RWPE1 (cell line): ENCODE data around the gene LAMB4.

ENCODE experiments used
- CTCF ChIA-PET: fragments of 350-600 bp; sonication (Branson Sonifier 250); formaldehyde crosslinking; extraction: SDS; loops from one replicate; lab custom pipeline; 2021; lab: Yijun Ruan, JAX
- POLR2A ChIA-PET: fragments of 400-600 bp; formaldehyde crosslinking; extraction: SDS; loops from one replicate; lab custom pipeline; 2020; ENCODE audit warnings: antibody characterized with exemption; ENCODE audit not compliant: low non-redundant PET; lab: Yijun Ruan, JAX
- DNase-seq: peaks from one replicate; pipeline ENCODE4 v3.0.0; 2012; ENCODE audit warnings: low spot score
- H3K27ac ChIP-seq: fragments of 450-650 bp; 2 replicates; pipeline ENCODE4 v1.5.1; 2017
- TF ChIP-seq, protein P1 (sequence below): fragments of 450-650 bp; conservative IDR thresholded peaks from 2 replicates; pipeline ENCODE4 v1.5.1; 2017; ENCODE audit warnings: low read depth, mild to moderate bottlenecking

Gene LAMB4

DNA sequence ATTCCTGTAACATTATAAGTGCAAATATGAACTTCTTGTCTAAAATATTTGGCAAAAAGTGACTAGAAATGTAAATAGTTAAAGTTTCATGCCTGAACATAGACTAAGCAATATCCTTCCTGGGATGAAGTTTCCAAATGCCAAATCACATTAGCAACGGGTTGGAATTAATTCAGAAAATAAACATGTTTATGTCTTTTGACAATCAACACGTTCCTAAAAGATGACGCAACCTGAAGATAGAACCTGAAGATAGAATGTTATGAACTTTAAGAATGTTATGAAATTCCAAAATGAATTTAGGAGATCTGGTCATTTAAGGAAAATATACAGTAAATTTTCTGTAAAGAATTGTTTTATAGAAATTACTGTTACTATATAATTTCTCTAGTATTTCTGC is 9.2 kb downstream of the LAMB4 start:
- ChIA-PET POLR2A (no interaction called here), CTCF (interaction anchor here (1.4 kb wide), 1 partner anchor 25 kb away, joined by 3 read pairs; no protein-coding TSS in a partner anchor)
- DNase-seq, result no peak
- TF ChIP-seq, protein P1, sequence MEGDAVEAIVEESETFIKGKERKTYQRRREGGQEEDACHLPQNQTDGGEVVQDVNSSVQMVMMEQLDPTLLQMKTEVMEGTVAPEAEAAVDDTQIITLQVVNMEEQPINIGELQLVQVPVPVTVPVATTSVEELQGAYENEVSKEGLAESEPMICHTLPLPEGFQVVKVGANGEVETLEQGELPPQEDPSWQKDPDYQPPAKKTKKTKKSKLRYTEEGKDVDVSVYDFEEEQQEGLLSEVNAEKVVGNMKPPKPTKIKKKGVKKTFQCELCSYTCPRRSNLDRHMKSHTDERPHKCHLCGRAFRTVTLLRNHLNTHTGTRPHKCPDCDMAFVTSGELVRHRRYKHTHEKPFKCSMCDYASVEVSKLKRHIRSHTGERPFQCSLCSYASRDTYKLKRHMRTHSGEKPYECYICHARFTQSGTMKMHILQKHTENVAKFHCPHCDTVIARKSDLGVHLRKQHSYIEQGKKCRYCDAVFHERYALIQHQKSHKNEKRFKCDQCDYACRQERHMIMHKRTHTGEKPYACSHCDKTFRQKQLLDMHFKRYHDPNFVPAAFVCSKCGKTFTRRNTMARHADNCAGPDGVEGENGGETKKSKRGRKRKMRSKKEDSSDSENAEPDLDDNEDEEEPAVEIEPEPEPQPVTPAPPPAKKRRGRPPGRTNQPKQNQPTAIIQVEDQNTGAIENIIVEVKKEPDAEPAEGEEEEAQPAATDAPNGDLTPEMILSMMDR, result no peak
- no peak overlapping the region for H3K27ac ChIP-seq

DNA sequence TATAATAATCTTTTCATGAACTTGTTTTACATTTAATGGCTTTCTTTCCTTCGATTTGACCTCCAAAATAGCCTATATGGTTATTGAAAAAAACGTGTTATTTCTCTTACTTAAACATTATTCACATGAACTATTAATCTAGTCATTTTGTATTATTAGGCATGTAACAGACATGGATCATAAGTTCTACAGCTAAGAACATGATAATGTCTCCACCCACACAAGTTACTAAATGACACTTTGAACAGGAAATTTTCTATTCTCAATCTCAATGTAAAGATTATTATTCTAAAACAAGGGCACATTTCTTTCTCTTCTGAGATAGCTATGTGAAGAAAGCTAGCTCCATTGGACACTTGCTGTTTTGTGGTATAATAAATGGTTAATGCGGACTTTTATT is 10.0 kb downstream of the LAMB4 start:
- ChIA-PET CTCF (interaction anchor here (1.4 kb wide), 1 partner anchor 26 kb away, joined by 3 read pairs; no protein-coding TSS in a partner anchor), POLR2A (no interaction called here)

DNA sequence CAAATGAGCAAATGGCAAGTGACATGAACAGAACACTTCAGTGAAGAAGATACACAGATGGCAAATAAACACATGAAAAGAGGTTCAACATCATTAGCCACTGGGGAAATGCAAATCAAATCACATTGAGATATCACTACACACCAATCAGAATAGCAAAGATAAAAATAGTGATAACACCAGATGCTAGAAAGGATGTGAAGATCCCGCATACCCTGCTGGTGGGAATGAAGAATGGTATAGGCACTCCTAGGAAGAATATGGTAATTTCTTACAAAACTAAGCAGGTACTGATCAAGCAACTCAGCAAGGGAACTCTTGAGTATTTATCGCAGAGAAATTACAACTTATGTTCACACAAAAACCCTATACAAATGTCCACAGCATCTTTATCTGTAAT is 11.2 kb downstream of the LAMB4 start:
- no peak overlapping the region for H3K27ac ChIP-seq
- POLR2A ChIA-PET, result no interaction called here
- TF ChIP-seq, protein P1, result no peak
- no peak for DNase-seq
- CTCF ChIA-PET, result interaction anchor here (1.0 kb wide), 1 partner anchor 27 kb away, joined by 4 read pairs; no protein-coding TSS in a partner anchor

More for the DNA sequence above, 10.0 kb downstream of the LAMB4 start:
- H3K27ac ChIP-seq, result no peak overlapping the region
- DNase-seq, result no peak
- TF ChIP-seq, protein P1, result no peak

DNA sequence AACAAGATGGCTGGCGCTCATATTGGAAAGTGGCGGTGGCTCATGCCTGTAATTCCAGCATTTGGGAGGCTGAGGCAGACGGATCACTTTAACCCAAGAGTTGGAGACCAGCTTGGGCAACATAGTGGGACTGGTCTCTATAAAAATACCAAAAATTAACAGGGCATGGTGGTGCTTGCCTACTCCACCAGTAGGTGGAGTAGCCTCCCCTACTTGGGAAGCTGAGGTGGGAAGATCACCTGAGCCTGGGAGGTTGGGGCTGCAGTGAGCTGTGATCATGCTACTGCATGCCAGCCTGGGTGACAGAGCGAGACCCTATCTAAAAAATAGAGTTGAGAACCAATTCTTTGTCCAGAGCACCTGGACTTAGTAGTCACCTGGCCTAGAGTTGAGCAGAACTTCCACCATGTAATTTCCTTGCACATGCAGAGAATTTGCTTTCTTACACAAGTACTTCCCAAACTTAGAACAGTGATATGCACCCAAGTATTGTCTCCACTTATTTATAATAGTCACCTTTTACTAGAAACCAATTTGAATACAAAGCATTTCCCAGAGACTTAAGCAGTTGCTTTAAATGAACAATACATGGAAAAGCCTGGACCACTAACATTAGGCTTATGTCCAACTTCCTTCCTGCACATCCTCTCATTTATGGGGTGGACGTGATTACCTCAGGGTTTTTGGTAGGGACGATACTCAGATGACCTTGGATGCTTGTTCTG is 15.9 kb downstream of the LAMB4 start:
- DNase-seq, result no peak
- POLR2A ChIA-PET, result no interaction called here

DNA sequence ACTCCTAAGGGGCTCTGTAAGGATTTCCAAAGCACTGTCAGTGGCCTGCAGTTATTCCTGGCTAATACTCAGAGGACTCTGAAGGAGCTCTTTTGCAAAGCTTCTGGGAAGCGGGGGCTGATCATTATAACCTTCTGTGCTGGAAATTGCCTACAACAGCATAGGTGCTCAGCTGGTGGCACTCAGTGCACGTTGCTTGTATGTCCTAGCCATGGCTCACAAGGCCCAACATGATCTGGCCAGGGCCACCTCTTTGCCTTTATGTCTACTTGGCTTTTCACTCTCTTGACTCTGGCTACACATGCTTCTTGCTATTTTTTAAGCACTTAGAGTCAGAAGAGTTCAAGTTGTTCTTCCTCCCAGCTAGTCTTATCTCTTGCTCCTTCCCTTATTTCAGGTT is 17.5 kb downstream of the LAMB4 start:
- H3K27ac ChIP-seq, result no peak overlapping the region
- DNase-seq, result no peak
- TF ChIP-seq, protein P1, result no peak
- CTCF ChIA-PET, result interaction anchor here (0.6 to 1.9 kb wide), 4 partner anchors 16 to 111 kb away, joined by 3 to 10 read pairs (median 3); no protein-coding TSS in a partner anchor
- POLR2A ChIA-PET, result no interaction called here

More for the DNA sequence above, 15.9 kb downstream of the LAMB4 start:
- TF ChIP-seq, protein P1, result peak; percentile 26; the same call in 1 of the 2 replicates
- CTCF ChIA-PET, result interaction anchor here (0.8 to 1.6 kb wide), 4 partner anchors 19 to 44 kb away, joined by 3 to 12 read pairs (median 5); no protein-coding TSS in a partner anchor
- H3K27ac ChIP-seq, result no peak overlapping the region

DNA sequence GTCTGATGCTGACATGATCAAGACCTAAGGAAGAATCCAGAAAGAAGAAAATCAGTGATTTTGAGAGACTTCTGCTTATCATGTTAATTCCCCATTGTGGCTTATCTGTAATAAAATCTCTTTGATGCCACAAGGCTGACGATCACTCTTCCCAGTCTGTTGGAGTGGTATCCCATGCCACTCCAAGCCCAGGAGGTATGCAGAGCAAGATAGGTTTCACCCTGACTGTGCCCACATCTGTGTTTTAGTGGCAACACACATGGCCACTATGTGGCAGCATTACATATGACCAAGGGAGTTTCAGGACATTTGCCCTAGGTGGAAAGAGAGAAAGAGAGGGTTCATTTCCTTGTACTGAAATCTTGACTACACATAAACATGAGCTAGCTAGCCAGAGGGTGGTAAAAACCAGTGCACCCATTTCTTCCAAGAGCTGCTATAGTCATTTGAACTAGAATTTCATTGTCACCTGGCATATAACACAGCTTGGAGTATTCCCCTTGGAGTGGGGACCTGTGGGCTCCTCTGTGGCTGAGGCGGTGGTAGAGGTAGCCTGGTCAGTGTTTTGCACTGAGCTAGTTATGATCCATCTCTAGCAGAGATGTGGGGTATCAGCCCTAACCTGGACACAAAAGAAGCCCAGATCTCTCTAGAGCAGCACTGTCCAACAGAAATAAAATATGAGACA is 20.8 kb downstream of the LAMB4 start:
- peak; percentile 11 for DNase-seq
- CTCF ChIA-PET, result interaction anchor here (0.6 to 1.6 kb wide), 4 partner anchors 13 to 129 kb away, joined by 3 to 9 read pairs (median 4); no protein-coding TSS in a partner anchor
- TF ChIP-seq, protein P1, result peak; percentile 51
- POLR2A ChIA-PET, result no interaction called here
- no peak overlapping the region for H3K27ac ChIP-seq
